Measurements from ENCODE around the gene OGFOD1.

OGFOD1 gene

DNA sequence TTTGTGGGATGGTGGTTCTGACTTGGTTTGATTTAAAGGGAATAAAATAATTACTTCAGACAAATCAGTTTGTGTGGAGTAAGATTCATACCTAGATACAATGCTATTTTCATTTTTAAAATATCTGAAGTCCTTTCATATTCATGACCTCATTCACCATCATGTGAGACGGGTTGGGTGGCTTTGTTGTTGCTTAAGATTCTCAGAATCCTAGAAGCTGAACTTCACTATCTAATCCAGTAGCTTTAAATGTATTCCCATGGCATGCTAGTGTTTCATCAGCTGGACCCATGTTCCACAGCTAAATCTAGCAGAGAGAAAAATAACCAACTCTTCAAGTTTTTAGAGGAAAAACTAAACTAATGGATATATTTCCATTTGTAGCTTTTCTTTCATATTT, 23.3 kb upstream of the OGFOD1 start:
- no peak for FAIRE-seq

DNA sequence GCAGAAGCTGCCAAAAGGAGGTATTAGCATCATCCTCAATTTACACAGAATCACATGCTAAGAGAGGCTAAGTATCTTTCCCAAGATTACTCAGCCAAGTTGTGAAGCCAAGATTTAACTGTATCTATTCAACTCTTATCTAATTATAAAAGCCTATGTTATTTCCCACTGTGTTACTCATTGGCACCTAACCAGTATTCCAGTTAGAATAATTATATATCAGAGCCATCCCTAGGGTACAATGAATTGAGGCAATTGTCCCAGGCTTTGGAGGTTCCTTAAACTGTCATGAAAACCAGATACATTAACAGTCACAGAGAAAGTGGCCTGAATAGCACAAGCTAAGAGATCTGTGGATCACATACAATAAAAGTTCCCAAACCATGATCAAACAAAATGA, 15.1 kb upstream of the OGFOD1 start:
- FAIRE-seq: no peak

DNA sequence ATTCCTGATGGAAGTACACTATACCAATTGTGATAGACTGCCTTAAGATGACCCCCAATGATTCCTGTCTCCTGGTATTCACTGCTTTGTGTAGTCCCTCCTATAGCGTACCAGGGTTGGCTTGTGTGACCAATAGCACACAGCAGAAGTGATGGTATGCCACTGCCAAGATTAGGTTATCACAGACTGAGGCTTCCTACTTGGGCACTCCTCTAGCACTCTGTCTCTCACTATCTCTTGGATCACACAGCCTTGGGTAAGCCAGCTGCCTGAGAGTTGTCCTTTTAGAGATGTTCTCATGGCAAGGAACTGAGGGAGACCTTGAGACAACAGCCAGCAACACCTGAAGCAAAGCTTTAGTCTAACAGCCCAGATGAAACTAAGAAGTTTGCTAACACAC, 13.3 kb upstream of the OGFOD1 start:
- FAIRE-seq: no peak

DNA sequence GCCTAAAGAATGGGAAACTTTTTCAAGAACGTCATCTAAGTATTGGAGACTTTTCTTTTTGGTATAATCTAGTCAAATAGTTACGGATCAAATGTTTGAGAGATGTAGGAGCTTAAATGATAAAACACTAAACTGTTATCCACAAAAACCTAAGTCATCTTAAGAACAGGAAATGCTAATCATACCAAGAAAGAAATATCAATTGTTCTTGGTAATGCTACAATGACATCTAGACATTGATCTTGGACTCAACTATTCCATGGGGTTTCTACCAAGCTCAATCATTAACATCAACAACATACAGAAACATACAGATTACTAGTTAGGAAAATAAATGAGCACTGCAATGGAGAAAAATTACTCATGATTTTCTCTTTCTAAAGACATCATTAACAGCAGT, 4.1 kb upstream of the OGFOD1 start:
- FAIRE-seq: no peak

DNA sequence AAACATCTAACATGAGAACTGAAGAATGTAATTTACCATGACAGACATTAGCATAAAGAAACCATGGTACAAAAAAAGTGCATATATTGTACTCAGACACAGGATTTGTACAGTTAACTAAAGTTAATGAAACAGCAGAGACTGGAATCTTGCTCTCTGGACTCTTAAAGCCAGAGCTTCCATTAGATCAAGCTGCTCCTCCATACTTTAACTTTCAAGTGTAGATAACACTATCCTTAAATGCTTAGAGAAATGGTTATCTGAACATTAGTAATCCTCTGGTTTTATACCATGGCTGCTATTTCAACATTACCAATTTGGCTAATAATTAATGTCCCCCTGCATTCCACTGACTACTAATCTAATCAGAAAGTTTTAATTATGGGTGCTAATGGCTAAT, 3.3 kb upstream of the OGFOD1 start:
- FAIRE-seq: no peak

DNA sequence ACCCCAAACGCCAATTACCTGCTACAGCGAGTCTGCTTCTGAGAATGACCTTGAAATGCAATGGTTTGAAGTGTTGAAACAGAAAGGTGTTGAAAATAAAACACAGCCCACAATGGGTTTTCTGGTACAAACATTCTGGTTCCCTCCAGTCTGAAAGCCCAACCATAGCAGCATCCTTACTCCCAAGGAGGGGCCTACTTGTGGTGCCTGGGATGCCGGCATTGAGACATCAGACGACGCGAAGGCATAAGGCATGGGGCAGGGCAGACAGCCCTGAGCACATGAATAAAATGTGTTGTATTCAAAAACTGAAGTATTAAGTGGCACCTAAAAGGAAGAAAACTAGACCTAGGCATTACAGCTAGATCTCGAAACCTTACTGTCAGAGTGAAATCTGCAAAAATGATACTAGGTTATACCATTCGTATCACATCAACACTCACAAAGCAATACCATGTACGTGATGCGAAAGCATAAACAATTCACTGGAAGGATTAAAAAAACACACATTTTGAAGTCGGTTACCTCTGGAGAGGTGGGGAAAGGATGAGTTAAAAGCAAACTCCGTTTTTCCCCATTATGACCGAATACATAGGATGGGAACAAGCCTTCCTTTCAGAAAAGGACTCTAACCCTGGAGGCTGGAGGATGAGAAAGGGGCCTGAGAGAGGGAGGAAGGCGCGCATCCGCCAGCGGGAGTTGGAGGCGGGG, 924 bp upstream of the OGFOD1 start:
- no peak for FAIRE-seq

DNA sequence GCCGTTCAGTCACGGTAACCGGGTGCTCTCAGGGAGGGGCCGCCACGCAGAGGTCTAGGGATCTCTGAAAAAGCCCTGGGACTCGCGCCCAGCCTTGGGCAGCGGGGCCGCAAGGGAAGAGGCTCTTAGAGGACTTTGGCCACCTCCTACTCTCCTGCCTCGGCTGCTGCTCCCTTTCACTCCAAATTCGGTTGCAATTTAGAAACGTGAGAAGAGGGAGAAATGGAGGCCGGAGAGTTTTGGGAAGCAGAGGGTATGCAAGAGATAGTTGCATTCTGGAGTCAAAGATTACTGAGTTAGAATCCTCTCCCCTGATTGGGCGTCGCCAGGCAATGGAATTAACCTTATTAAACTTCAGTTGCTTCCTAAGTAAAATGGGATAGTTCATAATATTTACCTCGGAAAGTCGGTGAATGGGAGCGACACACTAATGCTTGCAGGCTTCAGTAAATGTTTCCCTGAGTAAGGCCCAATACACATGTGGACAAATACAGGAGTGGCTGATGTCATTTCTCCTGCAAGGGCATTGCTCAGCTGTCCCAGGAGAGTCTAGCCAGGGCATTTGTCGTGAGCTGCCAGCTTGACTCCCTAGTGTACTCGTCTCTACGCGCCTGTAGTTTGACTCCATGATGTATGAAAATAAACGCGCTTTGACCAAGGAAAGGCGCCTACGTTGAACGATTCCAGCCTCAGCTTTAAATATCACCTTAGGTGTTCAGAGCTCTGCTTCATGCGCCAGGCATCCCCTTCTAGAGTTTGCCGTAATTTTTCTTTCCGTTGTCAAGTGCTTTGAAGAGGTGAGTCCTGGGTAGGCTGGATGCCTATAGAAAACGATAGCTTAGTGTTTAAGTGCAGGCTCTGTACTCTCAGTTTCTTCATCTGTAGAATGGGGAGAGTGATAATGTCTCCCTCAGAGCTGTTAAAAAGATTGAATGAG, 667 bp downstream of the OGFOD1 start:
- no peak for FAIRE-seq

DNA sequence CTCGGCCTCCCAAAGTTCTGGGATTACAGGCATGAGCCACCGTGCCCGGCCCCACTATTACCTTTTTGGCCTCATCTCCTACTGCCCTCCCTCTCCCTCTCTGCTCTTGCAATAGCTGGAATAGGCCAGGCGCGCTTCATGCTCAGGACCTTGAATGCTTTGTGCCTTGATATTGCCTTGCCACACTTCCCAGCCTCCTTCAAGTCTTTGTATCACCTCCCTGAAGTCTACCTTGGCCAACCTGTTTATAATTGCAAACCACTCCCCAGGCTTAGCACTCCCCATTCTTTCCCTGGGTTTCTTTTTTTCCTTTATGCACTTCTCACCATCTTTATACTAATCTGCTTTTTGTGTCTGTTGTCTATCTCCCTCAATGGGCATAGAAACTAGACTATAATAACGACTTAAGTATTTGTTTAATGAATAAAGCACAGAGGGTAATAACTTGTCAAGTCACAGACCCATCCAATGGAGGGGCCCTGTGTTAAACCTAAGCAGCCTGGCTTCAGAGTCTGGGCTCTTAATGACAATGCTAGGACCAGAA, 6.6 kb downstream of the OGFOD1 start:
- FAIRE-seq: no peak

DNA sequence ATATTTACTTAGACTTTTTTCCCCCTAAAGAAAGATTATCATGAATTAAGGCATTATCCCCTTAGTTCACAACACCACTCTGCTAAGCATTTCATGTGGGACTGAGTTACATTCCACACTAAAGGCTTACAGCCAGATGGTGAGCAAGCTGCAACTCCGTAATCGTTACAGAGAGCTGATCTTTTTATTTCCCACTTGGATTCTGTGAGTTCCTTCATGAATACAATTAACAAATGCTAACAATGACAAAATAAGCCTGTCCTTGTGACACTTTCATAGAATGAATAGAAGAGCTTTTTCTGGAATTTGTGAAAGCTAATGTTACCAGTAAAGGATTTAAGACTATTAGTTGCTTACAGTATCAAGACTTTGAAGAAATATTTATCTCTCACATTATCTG, 8.7 kb downstream of the OGFOD1 start:
- no peak for FAIRE-seq

DNA sequence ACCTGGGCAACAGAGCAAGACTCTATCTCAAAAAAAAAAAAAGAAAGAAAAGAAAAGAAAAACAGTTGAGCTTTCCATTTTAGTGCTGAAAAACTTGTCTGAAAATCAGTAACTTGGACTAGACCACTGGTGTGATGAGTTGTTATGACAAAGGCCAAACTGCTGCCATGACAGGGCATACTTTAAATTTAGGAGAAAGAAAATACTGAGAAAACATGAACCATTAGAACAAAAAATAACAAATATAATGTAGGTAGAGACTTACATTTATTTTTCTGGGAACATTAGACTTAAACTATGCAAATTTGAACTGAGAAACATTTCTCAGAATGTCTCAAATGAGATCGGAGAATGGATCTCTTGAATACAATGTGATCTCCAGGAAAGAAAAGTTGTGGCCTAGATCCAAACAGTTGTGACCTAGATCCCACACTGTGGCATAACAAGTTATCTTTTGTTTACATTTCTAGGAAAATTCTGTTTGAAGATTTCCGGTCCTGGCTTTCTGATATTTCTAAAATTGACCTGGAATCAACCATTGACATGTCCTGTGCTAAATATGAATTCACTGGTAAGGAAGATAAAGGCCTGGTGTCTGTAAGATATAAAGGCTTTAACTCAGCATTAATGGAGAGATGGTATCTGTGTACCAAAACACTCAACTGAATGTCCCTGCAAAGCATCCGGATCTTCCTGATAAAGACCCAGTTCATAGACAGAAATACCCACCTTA, 10.9 kb downstream of the OGFOD1 start:
- FAIRE-seq: no peak

DNA sequence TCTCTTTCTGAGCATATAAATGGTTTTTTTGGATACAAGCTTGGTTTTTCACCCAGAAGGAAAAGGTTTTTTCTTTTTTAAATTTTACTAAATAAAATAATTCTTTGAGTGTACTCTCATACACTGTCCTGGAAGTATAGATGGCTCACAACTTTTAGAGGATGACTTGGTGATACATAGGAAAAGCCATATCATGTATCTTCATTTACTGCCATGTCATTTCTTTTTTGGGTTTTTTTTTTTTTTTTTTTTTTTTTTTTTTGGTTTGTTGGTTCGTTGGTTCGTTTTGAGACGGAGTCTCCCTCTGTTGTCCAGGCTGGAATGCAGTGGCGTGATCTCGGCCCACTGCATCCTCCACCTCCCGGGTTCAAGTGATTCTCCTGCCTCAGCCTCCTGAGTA, 11.8 kb downstream of the OGFOD1 start:
- no peak for FAIRE-seq

DNA sequence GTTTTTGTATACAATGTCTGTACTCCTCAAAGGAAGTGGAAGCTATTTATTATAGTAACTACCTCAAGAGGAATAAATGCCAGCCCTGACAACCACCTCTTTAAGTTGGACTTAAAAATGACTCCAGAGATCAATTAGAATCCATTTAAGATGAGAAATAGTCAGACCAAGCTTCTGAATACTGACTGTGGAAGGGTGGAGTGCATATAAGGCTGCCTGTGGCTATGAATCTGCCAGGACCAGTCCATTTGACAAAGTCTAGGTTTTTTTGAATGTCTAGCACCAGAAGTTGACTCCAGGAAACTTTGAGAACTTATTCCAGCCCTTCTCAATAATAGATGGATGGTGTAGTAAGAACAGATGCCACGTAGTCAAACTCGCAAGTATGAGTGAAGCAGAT, 15.0 kb downstream of the OGFOD1 start:
- FAIRE-seq: no peak

DNA sequence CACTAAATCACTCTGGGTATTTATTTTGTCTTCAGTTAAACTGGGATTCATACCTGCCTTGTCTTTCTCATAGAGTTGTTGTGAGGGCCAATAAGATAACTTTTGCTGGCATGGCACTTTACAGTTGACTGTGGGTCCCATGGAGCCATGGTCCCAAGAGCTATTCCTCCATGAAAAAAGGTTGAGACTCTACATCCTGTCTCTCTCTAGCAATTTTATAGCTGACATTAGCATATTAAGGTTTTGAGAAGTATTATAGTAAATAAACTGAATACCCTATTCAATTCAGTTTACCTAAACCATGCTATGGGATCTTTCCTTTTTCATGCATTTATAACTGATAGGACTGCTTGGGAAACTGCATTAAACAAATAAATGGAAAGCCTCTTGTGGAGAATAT, 17.4 kb downstream of the OGFOD1 start:
- FAIRE-seq: no peak

DNA sequence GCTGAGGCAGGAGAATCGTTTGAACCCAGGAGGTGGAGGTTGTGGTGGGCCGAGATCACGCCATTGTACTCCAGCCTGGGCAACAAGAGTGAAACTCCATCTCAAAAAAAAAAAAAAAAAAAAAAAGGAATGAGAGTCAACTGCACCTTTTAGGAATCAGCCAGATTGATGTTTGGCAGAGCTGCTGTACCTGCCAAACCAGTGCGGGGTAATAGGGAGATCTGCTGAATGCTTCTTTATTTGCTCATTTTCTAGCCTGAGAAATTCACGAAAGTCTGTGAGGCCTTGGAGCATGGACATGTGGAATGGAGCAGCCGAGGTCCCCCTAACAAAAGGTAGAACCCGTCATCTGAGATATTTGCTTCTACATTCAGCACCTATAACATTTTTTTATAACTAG, 18.4 kb downstream of the OGFOD1 start:
- no peak for FAIRE-seq

DNA sequence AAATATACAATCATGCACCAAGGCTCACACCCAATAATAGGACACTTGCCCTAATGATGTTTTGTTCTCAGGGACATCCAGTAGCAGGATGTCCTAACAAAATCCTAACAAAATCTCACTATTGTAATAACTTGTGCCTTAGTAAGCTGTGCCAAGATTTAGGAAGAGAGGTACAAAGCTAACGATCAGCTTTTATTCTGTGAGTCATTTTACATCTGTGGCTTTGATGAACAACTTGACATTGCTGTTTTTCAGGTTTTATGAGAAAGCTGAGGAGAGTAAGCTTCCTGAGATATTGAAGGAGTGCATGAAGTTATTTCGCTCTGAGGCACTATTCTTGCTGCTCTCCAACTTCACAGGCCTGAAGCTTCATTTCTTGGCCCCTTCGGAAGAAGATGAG, 18.9 kb downstream of the OGFOD1 start:
- no peak for FAIRE-seq

DNA sequence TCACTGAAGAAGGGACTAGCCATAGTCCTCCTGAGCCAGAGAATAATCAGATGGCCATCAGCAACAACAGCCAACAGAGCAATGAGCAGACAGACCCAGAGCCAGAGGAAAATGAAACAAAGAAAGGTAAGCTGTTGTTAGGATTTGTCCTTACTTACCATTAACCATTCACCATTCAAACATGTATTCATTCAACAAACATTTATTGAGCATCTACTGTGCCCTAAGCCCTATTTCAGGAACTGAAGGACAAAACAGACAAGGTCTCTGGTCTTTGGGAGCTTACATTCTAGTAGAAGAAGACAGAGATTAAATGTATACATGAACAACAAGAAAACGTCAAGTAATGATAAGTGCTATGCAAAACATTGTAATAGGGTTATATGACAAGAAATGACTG, 19.3 kb downstream of the OGFOD1 start:
- FAIRE-seq: no peak

DNA sequence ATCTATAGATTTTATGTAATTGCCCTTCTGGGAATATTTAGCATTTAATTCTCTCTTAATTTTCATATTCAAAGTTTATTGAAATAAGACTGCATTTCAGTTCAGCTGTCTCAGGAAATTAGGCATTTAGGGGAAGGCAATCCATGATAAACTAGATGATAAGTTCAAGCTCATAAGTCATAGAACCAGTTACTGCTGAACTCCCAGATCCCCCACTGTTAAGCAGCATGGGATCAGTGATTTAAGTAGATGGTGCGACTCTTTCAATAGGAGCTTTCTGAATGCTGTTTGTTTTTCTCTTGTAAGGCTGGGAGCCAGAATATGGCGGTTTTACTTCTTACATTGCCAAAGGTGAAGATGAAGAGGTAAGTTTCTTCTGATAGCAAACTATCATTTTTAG, 23.8 kb downstream of the OGFOD1 start:
- no peak for FAIRE-seq

DNA sequence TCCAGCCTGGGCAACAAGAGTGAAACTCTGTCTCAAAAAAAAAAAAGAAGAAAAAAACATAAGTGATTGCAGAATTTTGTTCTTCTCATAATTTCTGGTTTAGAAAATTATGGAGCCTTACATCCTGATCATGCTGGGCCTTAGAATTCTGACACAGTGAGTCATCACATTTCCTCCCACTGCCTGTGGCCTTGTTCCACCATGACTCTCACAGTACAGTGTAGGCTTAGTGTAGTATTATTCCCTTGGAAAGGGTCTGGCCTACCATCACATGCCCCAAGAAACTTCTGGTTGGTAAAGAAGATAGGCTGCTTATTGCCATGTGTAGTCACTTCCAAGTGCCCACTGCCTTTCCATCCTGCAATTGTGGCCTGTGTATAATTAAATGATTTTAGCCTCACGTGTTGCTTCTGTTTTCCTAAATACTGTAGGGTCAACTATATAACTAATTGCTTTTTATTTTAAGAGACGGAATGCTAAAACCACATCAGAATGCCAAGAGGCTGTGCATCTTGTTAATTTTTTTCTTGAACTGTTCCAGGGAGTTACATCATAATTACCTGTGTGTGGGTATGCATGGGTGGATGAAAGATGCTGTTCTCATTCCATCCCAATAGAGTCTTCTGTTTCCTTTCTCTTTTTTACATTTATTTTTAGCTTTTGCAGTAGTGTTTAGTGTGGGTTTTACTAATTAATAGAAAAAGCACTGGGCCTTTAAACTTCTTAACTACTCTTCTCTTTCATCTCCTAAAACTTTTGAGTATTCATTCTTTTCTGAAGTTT, 25.9 kb downstream of the OGFOD1 start:
- FAIRE-seq: no peak

DNA sequence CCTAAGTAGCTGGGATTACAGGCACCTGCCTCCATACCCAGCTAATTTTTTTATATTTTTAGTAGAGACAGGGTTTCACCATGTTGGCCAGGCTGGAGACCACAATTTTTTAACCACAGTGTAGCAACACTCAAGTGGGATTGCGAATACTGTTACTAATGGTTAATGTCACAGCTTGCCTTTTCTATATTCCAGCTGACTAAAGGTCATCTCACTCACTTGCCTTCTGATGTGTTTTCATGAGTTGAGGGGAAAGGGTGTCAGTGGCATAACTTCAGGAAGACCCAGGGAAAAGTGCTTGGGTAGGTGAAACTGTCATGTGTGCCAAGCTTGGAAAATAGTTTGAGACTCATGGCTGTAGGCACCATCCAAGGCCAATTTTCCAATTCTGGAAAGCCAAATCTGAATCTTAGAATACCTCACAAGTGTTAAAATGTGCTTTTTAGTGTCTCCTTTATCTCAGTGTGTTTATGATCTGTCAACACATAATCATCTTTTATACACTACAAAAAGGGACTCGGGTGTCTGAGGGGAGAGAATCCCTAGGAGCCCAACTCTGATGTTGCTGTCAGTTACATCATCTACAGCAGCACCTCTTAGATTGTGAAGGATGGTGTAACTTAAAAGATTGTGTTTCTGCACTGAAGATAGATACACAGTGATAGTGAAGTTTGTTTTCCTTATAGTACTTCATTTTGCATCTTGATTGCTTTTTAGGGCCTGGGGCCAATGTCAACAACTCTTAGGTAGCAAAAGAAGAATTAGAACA, 27.1 kb downstream of the OGFOD1 start:
- no peak for FAIRE-seq

DNA sequence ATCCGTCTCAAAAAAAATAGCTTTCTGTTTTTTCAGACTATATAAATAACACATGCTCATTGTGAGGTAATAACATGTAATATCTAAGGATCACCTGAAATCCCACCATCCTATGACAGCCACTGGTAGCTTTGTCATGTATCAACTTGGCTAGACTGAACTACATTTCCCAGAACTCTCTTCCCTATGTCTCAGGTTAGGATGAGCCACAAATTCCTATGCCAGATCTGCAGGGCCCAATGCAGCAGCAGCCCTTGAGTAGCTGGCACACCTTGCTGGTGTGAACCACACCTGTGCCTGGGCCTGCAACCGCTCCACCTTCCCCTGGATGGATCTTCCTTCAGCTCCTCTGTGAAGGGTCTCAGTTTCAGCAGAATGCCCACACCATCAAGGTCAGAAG, 28.1 kb downstream of the OGFOD1 start:
- no peak for FAIRE-seq

DNA sequence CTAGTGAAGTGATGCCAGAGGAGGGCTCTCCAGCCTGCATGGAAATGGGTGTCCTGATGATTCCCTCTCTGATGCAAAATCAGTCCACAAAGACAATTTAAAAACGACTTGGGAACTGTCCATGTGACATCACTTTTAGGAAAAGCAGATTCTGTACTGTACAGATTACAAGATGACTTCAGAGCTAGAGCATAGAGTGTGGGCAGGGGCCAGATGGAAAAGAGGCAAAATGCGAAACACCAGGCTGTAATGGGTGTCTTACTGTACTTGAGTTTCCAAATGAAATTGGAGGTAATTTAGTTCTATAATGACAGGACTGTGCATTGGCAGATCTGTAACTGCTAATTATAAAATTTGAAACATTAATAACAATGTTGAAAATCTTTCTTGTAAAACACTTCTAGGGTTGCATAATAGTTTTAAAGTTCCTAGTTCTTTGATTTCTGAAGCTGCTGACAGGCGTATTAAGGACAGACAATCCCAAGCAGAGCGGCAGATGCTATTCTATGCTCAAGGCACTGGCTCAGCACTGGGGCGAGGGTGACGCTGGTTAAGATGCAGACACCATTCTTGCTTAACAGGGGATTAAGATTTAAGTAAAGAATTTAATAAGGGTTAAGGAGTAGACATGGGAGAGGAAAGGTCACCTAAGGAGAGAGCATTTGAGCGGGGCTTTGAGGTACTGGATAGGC, 29.6 kb downstream of the OGFOD1 start:
- FAIRE-seq: no peak
